C4-2B (cell line): ENCODE results near the gene CDK2AP2.
A peak's percentile ranks its signal among the peaks of the same experiment; 100 is the strongest.
"Not testable (repeated sequence)": the region's sequence is repeated elsewhere in the genome, so short reads cannot be mapped to it uniquely, and the experiment has no call there.

ENCODE experiments used
- H3K27ac ChIP-seq: fragments of 450-650 bp; 2 replicates; pipeline ENCODE4 v1.5.1; 2017
- ZFX ChIP-seq: fragments of 450-650 bp; IDR thresholded peaks from 2 replicates; pipeline ENCODE4 v1.6.1; 2017
- TF ChIP-seq, protein P1 (sequence below): fragments of 450-650 bp; conservative IDR thresholded peaks from 2 replicates; pipeline ENCODE4 v1.5.1; 2017; ENCODE audit warnings: mild to moderate bottlenecking

The CDK2AP2 gene

DNA sequence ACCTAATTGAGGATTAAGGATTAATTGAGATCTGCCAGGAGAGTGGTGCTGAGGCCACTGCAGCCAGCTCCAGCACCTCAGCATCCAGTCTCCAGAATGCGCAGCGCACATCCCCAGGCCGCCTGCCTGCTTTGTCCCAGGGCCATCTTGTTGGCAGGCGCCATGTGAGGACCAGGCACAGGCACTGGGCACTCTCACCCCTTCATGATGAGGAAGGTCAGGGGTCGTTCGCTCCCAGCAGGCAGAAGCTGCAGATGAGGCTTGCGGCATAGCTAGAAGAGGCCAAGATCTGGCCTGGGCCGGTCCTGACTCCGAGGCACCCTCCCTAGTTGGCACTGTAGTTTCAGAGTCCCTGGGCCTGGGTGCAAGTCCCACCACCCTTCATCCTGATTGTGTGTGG, 8.8 kb upstream of the CDK2AP2 start:
- TF ChIP-seq, protein P1, sequence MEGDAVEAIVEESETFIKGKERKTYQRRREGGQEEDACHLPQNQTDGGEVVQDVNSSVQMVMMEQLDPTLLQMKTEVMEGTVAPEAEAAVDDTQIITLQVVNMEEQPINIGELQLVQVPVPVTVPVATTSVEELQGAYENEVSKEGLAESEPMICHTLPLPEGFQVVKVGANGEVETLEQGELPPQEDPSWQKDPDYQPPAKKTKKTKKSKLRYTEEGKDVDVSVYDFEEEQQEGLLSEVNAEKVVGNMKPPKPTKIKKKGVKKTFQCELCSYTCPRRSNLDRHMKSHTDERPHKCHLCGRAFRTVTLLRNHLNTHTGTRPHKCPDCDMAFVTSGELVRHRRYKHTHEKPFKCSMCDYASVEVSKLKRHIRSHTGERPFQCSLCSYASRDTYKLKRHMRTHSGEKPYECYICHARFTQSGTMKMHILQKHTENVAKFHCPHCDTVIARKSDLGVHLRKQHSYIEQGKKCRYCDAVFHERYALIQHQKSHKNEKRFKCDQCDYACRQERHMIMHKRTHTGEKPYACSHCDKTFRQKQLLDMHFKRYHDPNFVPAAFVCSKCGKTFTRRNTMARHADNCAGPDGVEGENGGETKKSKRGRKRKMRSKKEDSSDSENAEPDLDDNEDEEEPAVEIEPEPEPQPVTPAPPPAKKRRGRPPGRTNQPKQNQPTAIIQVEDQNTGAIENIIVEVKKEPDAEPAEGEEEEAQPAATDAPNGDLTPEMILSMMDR = no peak
- TF ChIP-seq ZFX = no peak
- H3K27ac ChIP-seq = no peak overlapping the region

DNA sequence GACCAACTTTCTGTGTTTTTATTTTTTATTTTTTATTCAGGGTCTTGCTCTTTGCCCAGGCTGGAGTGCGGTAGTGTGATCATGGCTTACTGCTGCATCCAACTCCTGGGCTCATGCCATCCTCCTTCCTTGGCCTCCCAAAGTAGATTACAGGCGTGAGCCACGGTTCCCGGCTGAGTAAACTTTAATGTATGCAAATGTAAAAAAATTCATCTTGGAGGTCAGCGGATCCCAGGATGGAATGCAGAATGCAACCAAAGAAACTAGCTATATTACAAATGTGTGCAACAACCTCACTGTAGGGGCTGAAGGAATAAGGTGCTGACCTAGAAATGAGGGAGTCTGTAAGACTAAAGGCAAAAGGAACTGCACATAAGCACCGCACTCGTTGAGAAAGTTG, 6.2 kb upstream of the CDK2AP2 start:
- TF ChIP-seq ZFX = no peak
- TF ChIP-seq, protein P1 = no peak
- no peak overlapping the region for H3K27ac ChIP-seq

DNA sequence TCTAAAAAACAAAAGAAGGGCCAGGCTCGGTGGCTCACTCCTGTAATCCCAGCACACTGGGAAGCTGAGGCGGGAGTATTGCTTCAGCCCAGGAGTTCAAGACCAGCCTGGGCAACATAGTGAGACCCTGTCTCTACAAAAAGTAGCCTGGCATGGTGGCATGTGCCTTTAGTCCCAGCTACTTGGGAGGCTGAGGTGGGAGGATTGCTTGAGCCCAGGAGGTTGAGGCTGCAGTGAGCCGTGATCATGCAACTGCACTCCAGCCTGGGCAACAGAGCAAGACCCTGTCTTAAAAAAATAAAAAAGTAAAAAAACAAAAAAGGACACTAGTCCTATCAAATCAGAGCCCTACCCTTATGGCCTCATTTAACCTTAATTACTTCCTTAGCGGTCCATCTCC, 3.6 kb upstream of the CDK2AP2 start:
- not testable (repeated sequence) for H3K27ac ChIP-seq

DNA sequence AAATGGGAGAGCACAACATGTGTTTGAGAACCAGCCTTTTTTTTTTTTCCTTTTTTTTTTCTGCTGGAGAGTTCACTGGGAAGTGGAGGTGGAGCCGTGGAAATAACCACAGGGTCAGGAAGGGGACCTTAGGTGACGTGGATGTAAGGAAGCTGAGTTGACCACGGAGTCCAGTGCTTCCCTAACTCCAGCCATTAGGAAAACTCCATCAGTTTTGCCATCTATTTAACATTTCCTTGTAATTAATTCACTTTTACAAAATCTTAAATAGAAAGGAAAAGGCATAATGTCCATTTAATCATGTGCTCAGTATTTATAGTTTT, 2.0 kb upstream of the CDK2AP2 start:
- no peak overlapping the region for H3K27ac ChIP-seq
- no peak for TF ChIP-seq ZFX

DNA sequence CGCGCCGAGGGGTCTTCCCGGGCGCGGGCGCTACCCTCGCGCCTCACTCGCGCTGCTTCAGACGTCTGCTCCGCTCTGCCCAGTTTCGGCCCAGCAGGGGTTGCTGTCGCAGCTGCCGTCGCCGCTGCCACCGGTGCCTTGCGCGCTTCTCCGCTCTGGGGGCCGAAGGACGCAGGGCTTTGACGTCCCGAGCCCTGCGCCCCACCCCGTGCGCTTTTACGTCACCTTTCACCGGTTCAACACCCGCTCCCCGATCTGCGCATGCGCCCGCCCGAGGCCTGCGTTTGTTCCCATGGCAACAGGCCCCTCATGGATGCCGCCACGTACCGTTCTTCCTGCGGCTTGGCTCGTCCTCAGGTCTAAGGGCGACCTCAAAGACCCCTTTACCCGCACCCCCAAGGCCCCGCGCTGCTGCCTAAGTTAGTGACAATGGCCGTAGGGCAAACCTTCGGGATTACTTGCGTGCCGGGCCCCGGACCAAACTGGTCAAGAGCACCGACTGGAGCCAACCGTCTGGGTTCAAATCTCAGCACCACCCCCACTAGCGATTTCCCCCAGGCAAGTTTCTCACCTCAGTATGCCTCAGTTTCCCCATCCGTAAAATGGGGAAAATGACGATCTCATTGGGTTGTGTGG, 642 bp upstream of the CDK2AP2 start:
- TF ChIP-seq, protein P1 = no peak
- no peak for TF ChIP-seq ZFX
- peak overlapping the region; percentile 88 for H3K27ac ChIP-seq

DNA sequence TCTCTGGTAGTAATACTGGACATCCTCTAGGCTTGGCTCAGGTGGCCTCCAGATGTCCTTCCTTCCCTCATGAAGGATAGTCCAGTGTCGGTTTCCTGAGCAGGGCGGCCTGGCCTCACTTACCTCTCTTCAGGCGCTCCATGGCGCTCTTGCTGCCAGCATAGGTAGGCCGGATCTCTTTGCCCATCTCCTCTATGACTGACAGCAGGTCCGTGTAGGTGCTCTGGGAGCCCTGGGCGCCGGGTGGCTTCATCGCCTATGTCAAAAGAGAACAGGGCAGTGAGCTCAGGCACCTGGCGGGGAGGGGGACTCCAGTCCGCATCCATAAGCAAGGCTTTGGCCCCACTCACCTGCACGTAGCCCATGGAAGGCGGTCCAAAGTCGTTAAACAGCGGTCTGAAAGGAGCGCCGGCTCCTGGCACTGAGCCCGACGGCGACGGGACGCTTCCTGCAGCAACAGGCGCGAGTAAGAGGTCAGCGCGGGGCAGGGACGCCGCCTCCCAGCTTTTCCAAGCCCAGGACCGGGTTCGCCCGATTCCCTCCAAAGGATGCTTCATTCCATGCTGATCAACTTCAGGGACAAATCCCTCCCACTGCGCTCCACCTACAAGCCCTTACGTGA, 609 bp downstream of the CDK2AP2 start:
- H3K27ac ChIP-seq = peak overlapping the region; percentile 88
- TF ChIP-seq ZFX = no peak
- TF ChIP-seq, protein P1 = no peak

DNA sequence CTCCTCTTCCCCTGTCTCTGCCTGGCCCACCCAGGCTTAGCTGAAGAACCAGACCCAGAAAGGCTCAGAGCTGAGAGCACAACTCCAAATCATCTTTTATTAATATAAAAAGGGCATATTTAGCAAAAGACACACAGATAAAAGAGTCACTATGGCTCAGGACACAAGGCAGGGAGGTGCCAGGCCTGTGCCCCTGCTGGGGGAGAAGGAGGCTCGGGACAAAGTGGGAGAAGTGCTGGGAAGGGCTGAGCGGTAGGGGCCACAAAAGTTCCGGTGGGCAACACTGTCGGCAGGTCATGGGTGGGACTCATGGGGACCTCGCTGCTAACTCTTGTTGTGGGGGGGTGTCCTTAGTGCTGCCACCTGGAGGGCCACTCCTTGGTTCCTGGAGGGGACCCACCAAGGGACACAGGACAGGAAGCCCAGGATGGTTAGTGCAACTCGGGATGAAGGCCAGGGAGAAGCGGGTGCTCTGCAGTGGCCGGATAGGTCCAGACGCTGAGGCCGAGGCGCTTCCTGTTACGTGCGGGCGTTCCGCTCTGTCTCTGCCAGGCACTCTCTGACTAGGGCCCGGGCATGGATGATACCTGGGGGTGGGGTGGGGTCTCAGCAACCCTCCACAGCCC, 1.4 kb downstream of the CDK2AP2 start:
- TF ChIP-seq ZFX = no peak
- TF ChIP-seq, protein P1 = peak; percentile 65

DNA sequence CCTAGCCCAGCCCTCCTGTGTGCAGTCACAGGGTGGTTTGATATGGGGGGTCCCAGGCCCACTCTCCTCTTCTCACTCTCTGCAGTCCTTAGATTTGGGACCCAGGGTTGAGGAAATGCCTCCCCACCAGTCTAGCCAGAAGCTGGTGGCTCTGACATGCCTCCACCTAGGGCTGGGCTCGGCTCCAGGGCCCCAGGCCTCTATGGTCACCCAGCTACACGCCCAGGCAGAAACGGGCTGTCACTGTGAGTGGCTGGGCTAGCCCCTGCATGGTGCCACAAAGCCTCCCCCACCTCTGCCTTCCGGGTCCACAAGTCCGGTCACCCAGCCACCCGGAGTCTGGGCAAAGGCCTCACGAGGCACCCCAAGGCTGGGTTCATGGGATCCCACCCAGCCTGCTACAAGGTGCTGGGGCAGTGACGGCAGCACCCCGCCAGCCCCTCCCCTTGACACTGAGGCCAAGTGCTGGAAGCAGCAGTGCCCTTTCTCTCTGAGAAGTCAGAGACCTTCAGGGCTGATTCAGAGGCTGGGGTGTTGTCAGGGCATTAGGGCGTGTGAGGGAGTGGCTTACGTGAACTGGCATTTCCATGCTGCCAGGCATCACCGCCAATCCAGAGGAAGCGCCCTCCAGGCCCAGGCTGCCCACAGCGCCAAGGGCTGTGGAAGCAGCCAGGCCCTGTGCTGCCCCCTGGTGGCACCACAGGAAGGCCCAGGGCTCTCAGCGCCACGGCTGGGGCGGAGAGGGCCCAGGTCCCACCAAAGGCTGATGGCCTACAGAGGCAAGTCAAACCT, 2.2 kb downstream of the CDK2AP2 start:
- TF ChIP-seq ZFX = no peak
- TF ChIP-seq, protein P1 = peak; percentile 99
- H3K27ac ChIP-seq = peak overlapping the region; percentile 88

More for the DNA sequence above, 1.4 kb downstream of the CDK2AP2 start:
- peak overlapping the region; percentile 88 for H3K27ac ChIP-seq
